Vagina (tissue), 2 donors: ENCODE results near the gene PHLDB2. TPM values are rescaled to one million over a fixed set of nuclear protein-coding genes. Genes with fewer than 3 reads are reported as not detected.

Experiments
- DNase-seq, 2 donors: peaks; one replicate each; pipeline ENCODE4 v3.0.0-alpha.2; 2017; ENCODE audit errors: extremely low spot score in 2 of 2
- H3K27ac ChIP-seq: fragments of 200-600 bp; sonication (generic); one replicate; pipeline ENCODE4 v1.5.1; 2019
- H3K27me3 ChIP-seq: fragments of 200-600 bp; sonication (generic); one replicate; pipeline ENCODE4 v1.5.1; 2019
- H3K36me3 ChIP-seq, 2 donors: fragments of 200-600 bp; sonication (generic); one replicate each; pipeline ENCODE4 v1.5.1; 2017 to 2019
- H3K4me1 ChIP-seq: fragments of 200-600 bp; sonication (generic); one replicate; pipeline ENCODE4 v1.5.1; 2019
- H3K4me3 ChIP-seq, 2 donors: fragments of 200-600 bp; sonication (generic); 1 replicate in 1 of 2; 2 replicates in 1 of 2; pipeline ENCODE4 v1.5.1; 2016 to 2019
- H3K9me3 ChIP-seq: fragments of 200-600 bp; sonication (generic); one replicate; pipeline ENCODE4 v1.5.1; 2019
- CTCF ChIP-seq, 3 experiments: fragments of 450-650 bp in 2 of 3; fragments of 200-600 bp in 1 of 3; sonication (generic) in 1 of 3; IDR thresholded peaks; one replicate each; pipeline ENCODE4 v1.5.1; 2017 to 2019; ENCODE audit warnings: antibody characterized with exemption in 3 of 3, mild to moderate bottlenecking in 2 of 3, moderate library complexity in 2 of 3
- POLR2A ChIP-seq, 2 donors: fragments of 450-650 bp; IDR thresholded peaks; one replicate each; pipeline ENCODE4 v1.6.1; 2017; ENCODE audit warnings: antibody characterized with exemption in 2 of 2, mild to moderate bottlenecking in 2 of 2, moderate library complexity in 2 of 2
- POLR2AphosphoS5 ChIP-seq, 2 donors: sonication (generic); formaldehyde crosslinking; IDR thresholded peaks; one replicate each; pipeline ENCODE4 v1.9.0; 2017; ENCODE audit warnings: antibody characterized with exemption in 2 of 2, mild to moderate bottlenecking in 2 of 2, low read depth in 1 of 2; ENCODE audit not compliant: insufficient read depth in 1 of 2
- intact Hi-C: fragments of 100-400 bp; cut with DNase I; formaldehyde crosslinking; loops from one replicate; pipeline ENCODE4 v1.15.1; 2023
- total RNA-seq: library from RNA; depleted of rRNA; stranded (reverse); fragments of >200 nt; gene quantifications from one replicate; pipeline ENCODE4 v1.2.3, GENCODE V29; 2016

Gene PHLDB2
- total RNA-seq, 1 donor from 2014 or later: 66.8 TPM

DNA sequence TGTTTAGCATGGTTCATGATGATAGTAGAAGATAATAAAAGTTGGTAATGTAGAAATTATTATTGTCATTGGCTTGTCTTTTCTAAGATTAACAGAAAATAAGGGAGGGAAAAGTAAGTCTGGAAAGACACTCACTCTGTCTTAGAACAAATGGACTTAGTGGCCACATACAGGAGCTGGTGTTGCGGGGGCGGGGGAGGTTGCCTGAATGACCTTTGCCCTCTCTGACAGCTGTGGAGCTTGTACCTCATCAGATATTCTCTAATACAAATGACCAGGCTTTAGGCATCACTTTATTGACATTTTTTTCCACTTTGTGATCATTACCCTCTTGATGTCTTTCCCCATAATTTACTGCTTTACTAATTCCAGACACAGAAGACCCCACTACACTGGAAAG lies 145.6 kb downstream of the PHLDB2 start:
- TF ChIP-seq CTCF (IDR thresholded peaks at IDR 0.05) (no peak), POLR2A (IDR thresholded peaks at IDR 0.05) (no peak), POLR2AphosphoS5 (IDR thresholded peaks at IDR 0.05; ENCODE audit: insufficient read depth in 1 of 2, low read depth in 1 of 2) (no peak)

GRCh38 chr3:112005091-112005672 lies 146.1 kb downstream of the PHLDB2 start:
- no peaks in the 10 kb centered on the region for H3K9me3 ChIP-seq
- H3K4me1 ChIP-seq: no peaks in the 10 kb centered on the region
- no peak overlapping the region for H3K4me3 ChIP-seq
- H3K27ac ChIP-seq: no peak overlapping the region
- no peak for TF ChIP-seq POLR2A (IDR thresholded peaks at IDR 0.05)
- no peak for TF ChIP-seq POLR2AphosphoS5 (IDR thresholded peaks at IDR 0.05; ENCODE audit: insufficient read depth in 1 of 2, low read depth in 1 of 2)
- no peak for TF ChIP-seq CTCF (IDR thresholded peaks at IDR 0.05)
- intact Hi-C loops: no loop called here
- no peak for DNase-seq
- no peaks in the 10 kb centered on the region for H3K27me3 ChIP-seq
- no peaks in the 10 kb centered on the region for H3K36me3 ChIP-seq

More for the DNA sequence above, 145.6 kb downstream of the PHLDB2 start:
- no peaks in the 10 kb centered on the region for H3K9me3 ChIP-seq
- no peak overlapping the region for H3K4me3 ChIP-seq
- DNase-seq: no peak
- H3K36me3 ChIP-seq: no peaks in the 10 kb centered on the region
- H3K27ac ChIP-seq: no peak overlapping the region
- intact Hi-C loops: no loop called here
- no peaks in the 10 kb centered on the region for H3K4me1 ChIP-seq
- no peaks in the 10 kb centered on the region for H3K27me3 ChIP-seq

GRCh38 chr3:112007633-112008032 lies 148.6 kb downstream of the PHLDB2 start:
- H3K4me1 ChIP-seq: no peaks in the 10 kb centered on the region
- H3K4me3 ChIP-seq: no peak overlapping the region
- no peaks in the 10 kb centered on the region for H3K36me3 ChIP-seq
- H3K27me3 ChIP-seq: no peaks in the 10 kb centered on the region
- H3K9me3 ChIP-seq: no peaks in the 10 kb centered on the region
- no peak for DNase-seq
- TF ChIP-seq POLR2A (IDR thresholded peaks at IDR 0.05) (no peak), POLR2AphosphoS5 (IDR thresholded peaks at IDR 0.05; ENCODE audit: insufficient read depth in 1 of 2, low read depth in 1 of 2) (no peak)
- intact Hi-C loops: no loop called here
- no peak overlapping the region for H3K27ac ChIP-seq

DNA sequence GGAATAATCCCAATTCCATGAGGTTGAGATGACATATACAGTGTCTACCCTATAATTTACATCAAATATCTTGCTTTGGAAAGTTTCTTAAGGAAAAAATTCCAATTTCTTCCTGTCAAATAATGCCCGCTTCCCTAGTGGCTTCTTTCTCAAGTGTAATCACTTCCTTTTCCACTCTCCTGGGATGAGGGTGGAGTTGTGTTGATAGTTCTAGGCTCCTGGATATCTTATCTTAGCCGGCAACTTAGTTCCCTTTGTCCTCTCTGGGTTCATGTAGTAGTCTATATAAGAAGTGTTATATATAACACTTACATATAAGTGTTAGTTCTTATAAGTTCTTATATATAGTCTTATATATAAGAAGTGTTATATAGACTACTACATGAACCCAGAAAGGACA lies 150.6 kb downstream of the PHLDB2 start:
- no peak for DNase-seq
- H3K4me3 ChIP-seq: no peak overlapping the region
- H3K27ac ChIP-seq: no peak overlapping the region
- intact Hi-C loops: no loop called here
- no peaks in the 10 kb centered on the region for H3K4me1 ChIP-seq
- no peaks in the 10 kb centered on the region for H3K36me3 ChIP-seq
- TF ChIP-seq POLR2AphosphoS5 (IDR thresholded peaks at IDR 0.05; ENCODE audit: insufficient read depth in 1 of 2, low read depth in 1 of 2) (no peak), POLR2A (IDR thresholded peaks at IDR 0.05) (no peak), CTCF (IDR thresholded peaks at IDR 0.05) (no peak)
- H3K9me3 ChIP-seq: no peaks in the 10 kb centered on the region
- H3K27me3 ChIP-seq: no peaks in the 10 kb centered on the region

DNA sequence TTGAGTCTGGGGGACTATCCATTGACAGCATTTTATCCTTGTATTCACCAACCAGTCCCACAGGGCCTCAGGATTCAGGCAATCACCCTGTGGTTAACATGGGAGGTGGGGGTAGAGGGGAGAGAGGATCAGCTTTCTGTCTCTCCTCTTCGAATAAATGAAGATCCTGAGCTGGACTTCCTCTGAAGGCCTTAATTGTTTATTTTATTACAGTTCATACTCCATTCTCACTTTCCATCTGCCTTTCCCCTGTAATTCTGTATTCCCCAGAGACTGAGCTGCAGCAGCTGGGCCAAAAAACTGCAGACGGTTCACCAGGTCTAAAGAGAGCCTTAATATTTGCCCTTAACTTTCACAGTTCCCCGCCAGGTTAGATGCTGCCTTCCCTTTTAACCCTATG lies 151.6 kb downstream of the PHLDB2 start:
- Histone ChIP-seq H3K36me3 (no peaks in the 10 kb centered on the region), H3K9me3 (no peaks in the 10 kb centered on the region), H3K27ac (no peak overlapping the region), H3K27me3 (no peaks in the 10 kb centered on the region), H3K4me1 (no peaks in the 10 kb centered on the region), H3K4me3 (no peak overlapping the region)
- DNase-seq: no peak
- intact Hi-C loops: no loop called here
- TF ChIP-seq POLR2AphosphoS5 (IDR thresholded peaks at IDR 0.05; ENCODE audit: insufficient read depth in 1 of 2, low read depth in 1 of 2) (no peak), POLR2A (IDR thresholded peaks at IDR 0.05) (no peak), CTCF (IDR thresholded peaks at IDR 0.05) (no peak)
